T-helper 2 cell treated with Interferon-gamma antibody and Interleukin-4, amounts not matched to agents 5 μg/mL and 100 μg/mL, for 36 hours (primary cell): ENCODE data around the gene LRRC43.
"Not testable (repeated sequence)": the region's sequence is repeated elsewhere in the genome, so short reads cannot be mapped to it uniquely, and the experiment has no call there.

Source experiments
- DNase-seq: peaks from one replicate; pipeline ENCODE4 v3.0.0; 2021; ENCODE audit warnings: low spot score
- H3K27ac Mint-ChIP-seq: one replicate; pipeline ENCODE4 v1.8.0; 2021; ENCODE audit warnings: mild to moderate bottlenecking, mixed read lengths
- H3K27me3 Mint-ChIP-seq: one replicate; pipeline ENCODE4 v1.8.0; 2021; ENCODE audit warnings: low read depth, mixed read lengths
- H3K36me3 Mint-ChIP-seq: one replicate; pipeline ENCODE4 v1.8.0; 2021; ENCODE audit warnings: low read depth, mixed read lengths
- H3K4me1 Mint-ChIP-seq: one replicate; pipeline ENCODE4 v1.8.0; 2021; ENCODE audit warnings: low read depth, mixed read lengths
- H3K4me3 Mint-ChIP-seq: one replicate; pipeline ENCODE4 v1.8.0; 2022; ENCODE audit warnings: mild to moderate bottlenecking, moderate library complexity, mixed read lengths
- H3K9me3 Mint-ChIP-seq: one replicate; pipeline ENCODE4 v1.8.0; 2021; ENCODE audit warnings: mixed read lengths

The LRRC43 gene

DNA sequence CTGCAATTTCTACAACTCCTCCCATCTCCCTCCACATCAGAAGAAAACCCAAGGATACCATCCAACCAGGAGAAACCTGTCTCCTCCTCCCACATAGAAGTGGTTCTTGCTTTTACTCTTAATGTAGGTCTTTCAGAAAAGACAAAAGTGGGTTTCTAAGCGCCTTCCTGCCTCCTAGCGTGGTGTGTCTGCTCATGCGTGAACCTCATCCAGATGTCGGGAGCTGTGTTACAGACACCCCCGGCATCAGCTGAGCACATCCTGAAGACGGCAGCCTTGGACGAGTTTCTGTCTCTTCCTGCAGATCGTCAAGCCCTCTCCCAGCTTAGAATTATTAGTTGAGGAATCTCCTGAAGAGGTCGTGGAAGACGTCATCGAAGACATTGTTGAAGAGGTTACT is 9.5 kb downstream of the LRRC43 start:
- Mint-ChIP-seq H3K4me3 (no peak overlapping the region), H3K27me3 (peaks cover 8% of the 10 kb centered on the region), H3K4me1 (peaks cover under 1% of the 10 kb centered on the region), H3K36me3 (no peaks in the 10 kb centered on the region), H3K9me3 (no peaks in the 10 kb centered on the region), H3K27ac (no peak overlapping the region)
- no peak for DNase-seq

DNA sequence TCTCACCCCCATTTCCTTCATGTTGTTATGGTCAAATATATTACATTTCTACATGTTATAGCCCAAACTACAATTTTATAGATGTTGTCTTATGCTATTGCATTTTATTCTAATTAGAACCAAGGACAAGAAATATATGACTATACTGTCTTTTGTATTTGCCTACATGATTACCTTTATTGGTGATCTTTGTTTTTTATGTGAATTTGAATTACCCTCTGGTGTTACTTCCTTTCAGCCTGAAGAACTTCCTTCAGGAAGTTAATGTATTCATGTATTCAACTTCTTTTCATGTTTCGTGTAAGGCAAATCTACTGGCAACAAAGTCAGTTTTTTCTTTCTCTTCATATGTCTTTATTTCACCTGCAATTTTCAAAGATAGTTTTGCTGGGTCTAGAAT is 11.9 kb downstream of the LRRC43 start:
- Mint-ChIP-seq H3K27me3 (peaks cover 8% of the 10 kb centered on the region), H3K4me1 (peaks cover 2% of the 10 kb centered on the region), H3K4me3 (no peak overlapping the region), H3K36me3 (no peaks in the 10 kb centered on the region), H3K27ac (no peak overlapping the region), H3K9me3 (no peaks in the 10 kb centered on the region)
- no peak for DNase-seq

DNA sequence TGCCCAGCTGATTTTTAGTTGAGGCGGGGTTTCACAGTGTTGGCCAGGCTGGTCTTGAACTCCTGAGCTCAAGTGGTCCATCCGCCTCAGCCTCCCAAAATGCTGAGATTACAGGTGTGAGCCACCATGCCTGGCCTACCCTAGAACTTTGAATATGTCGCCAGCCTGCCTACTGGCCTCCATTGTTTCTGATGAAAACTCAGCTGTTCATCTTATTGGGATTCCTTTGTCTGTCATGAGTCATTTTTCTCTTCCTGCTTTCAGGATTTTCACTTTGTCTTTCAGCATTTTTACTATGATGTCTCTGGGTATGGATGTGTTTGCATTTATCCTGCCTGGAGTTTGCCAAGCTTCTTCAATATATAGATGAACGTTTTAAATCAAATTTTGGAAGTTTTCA is 12.5 kb downstream of the LRRC43 start:
- no peaks in the 10 kb centered on the region for H3K36me3 Mint-ChIP-seq
- H3K4me3 Mint-ChIP-seq, result no peak overlapping the region
- peaks cover 8% of the 10 kb centered on the region for H3K27me3 Mint-ChIP-seq
- no peaks in the 10 kb centered on the region for H3K9me3 Mint-ChIP-seq
- no peak for DNase-seq
- no peak overlapping the region for H3K27ac Mint-ChIP-seq
- peaks cover 2% of the 10 kb centered on the region for H3K4me1 Mint-ChIP-seq

- no peaks in the 10 kb centered on the region for H3K36me3 Mint-ChIP-seq
- H3K9me3 Mint-ChIP-seq, result no peaks in the 10 kb centered on the region
- H3K4me3 Mint-ChIP-seq, result no peak overlapping the region
- peaks cover 18% of the 10 kb centered on the region for H3K27me3 Mint-ChIP-seq
- DNase-seq, result no peak
- peaks cover 2% of the 10 kb centered on the region for H3K4me1 Mint-ChIP-seq
- H3K27ac Mint-ChIP-seq, result peak overlapping the region; percentile 26
Measured at GRCh38 chr12:122197612-122197966, 14.7 kb downstream of the LRRC43 start.

GRCh38 chr12:122199484-122200355 is 16.8 kb downstream of the LRRC43 start:
- Mint-ChIP-seq H3K4me1 (peaks cover 5% of the 10 kb centered on the region), H3K27ac (no peak overlapping the region), H3K27me3 (peaks cover 25% of the 10 kb centered on the region), H3K4me3 (no peak overlapping the region), H3K36me3 (no peaks in the 10 kb centered on the region), H3K9me3 (no peaks in the 10 kb centered on the region)
- DNase-seq, result no peak

- Mint-ChIP-seq H3K27me3 (peaks cover 30% of the 10 kb centered on the region), H3K9me3 (no peaks in the 10 kb centered on the region), H3K4me3 (no peak overlapping the region), H3K27ac (no peak overlapping the region), H3K4me1 (peaks cover 7% of the 10 kb centered on the region), H3K36me3 (no peaks in the 10 kb centered on the region)
- DNase-seq, result no peak
Measured at GRCh38 chr12:122200541-122201175, 17.7 kb downstream of the LRRC43 start.

- no peaks in the 10 kb centered on the region for H3K9me3 Mint-ChIP-seq
- peaks cover 7% of the 10 kb centered on the region for H3K4me1 Mint-ChIP-seq
- no peak overlapping the region for H3K4me3 Mint-ChIP-seq
- no peak for DNase-seq
- H3K36me3 Mint-ChIP-seq, result no peaks in the 10 kb centered on the region
- H3K27me3 Mint-ChIP-seq, result peaks cover 27% of the 10 kb centered on the region
- H3K27ac Mint-ChIP-seq, result no peak overlapping the region
Measured at GRCh38 chr12:122201381-122201780, 18.5 kb downstream of the LRRC43 start.

DNA sequence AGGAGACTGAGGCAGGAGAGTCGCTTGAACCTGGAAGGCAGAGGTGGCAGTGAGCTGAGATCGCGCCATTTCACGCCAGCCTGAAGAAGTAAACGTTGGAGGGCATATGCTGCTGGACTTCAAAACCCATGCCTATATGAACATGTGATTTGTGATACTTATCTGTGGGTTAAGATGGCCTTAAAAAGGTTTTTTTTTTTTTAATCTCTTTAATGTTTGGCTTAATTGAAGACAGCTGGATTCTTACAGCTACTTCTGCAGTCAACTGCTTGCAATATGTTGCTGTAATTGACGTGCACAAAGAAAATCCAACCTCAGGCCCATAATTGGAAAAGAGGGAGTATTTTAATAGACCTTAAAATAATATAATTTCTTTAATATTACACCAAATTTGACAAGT is 19.1 kb downstream of the LRRC43 start:
- H3K9me3 Mint-ChIP-seq, result no peaks in the 10 kb centered on the region
- peaks cover 7% of the 10 kb centered on the region for H3K4me1 Mint-ChIP-seq
- H3K27me3 Mint-ChIP-seq, result peaks cover 27% of the 10 kb centered on the region
- H3K36me3 Mint-ChIP-seq, result peaks cover 3% of the 10 kb centered on the region
- DNase-seq, result no peak
- no peak overlapping the region for H3K27ac Mint-ChIP-seq
- no peak overlapping the region for H3K4me3 Mint-ChIP-seq

DNA sequence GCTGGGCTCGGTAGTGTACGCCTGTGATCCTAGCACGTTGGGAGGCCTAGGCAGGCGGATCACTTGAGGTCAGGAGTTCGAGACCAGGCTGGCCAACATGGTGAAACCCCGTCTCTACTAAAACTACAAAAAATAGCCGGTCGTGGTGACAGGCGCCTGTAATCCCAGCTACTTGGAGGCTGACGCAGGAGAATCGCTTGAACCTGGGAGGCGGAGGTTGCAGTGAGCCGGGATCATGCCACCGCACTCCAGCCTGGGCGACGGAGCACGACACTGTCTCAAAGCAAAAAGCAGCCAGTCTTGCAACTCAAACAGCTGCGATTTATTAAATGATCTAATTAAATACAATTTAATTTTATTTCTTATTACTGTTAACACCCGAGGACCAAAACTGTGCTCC is 19.9 kb downstream of the LRRC43 start:
- H3K36me3 Mint-ChIP-seq, DNase-seq, H3K9me3 Mint-ChIP-seq, H3K4me1 Mint-ChIP-seq, H3K27ac Mint-ChIP-seq: not testable (repeated sequence)
- H3K4me3 Mint-ChIP-seq, result peak overlapping the region; percentile 83
- peaks cover 27% of the 10 kb centered on the region for H3K27me3 Mint-ChIP-seq

- Mint-ChIP-seq H3K27me3 (peaks cover 27% of the 10 kb centered on the region), H3K4me3 (peak within 1 kb of the TSS; percentile 83), H3K27ac (no peak within 1 kb of the TSS), H3K9me3 (no peaks in the 10 kb centered on the region), H3K4me1 (peaks cover 6% of the 10 kb centered on the region), H3K36me3 (peaks cover 12% of the 10 kb centered on the region)
- DNase-seq, result peak; percentile 61
Measured at GRCh38 chr12:122203301-122204166, 20.6 kb downstream of the LRRC43 start, which contains the start of gene B3GNT4. Gene B3GNT4 (plus strand): TSS chr12:122203709. CDS start chr12:122204619, 910 bp downstream.

GRCh38 chr12:122204167-122205052 is 21.5 kb downstream of the LRRC43 start:
- peaks cover 15% of the 10 kb centered on the region for H3K36me3 Mint-ChIP-seq
- DNase-seq, result no peak

GRCh38 chr12:122205053-122205925 is 22.4 kb downstream of the LRRC43 start:
- no peak for DNase-seq
- H3K9me3 Mint-ChIP-seq, result no peaks in the 10 kb centered on the region
- H3K4me3 Mint-ChIP-seq, result peak overlapping the region; percentile 79
- peak overlapping the region; percentile 5 for H3K27ac Mint-ChIP-seq
- peaks cover 6% of the 10 kb centered on the region for H3K4me1 Mint-ChIP-seq
- H3K36me3 Mint-ChIP-seq, result peaks cover 21% of the 10 kb centered on the region
- H3K27me3 Mint-ChIP-seq, result peaks cover 27% of the 10 kb centered on the region

More at GRCh38 chr12:122204167-122205052, 21.5 kb downstream of the LRRC43 start:
- Mint-ChIP-seq H3K27ac (no peak overlapping the region), H3K27me3 (peaks cover 27% of the 10 kb centered on the region), H3K9me3 (no peaks in the 10 kb centered on the region), H3K4me1 (peaks cover 6% of the 10 kb centered on the region), H3K4me3 (peak overlapping the region; percentile 79)
